HG03175 (cell line): ENCODE results near the gene MPI.
"Not testable (repeated sequence)": the region's sequence is repeated elsewhere in the genome, so short reads cannot be mapped to it uniquely, and the experiment has no call there.

ENCODE experiments used
- ATAC-seq: cut with Tn5 transposase; IDR thresholded peaks from one replicate; pipeline ENCODE4 v1.9.1; 2021; ENCODE audit warnings: mild to moderate bottlenecking, moderate library complexity; ENCODE audit not compliant: unreplicated experiment

The MPI gene

GRCh38 chr15:74924525-74924924 is 34.7 kb downstream of the MPI start:
- ATAC-seq = no peak

DNA sequence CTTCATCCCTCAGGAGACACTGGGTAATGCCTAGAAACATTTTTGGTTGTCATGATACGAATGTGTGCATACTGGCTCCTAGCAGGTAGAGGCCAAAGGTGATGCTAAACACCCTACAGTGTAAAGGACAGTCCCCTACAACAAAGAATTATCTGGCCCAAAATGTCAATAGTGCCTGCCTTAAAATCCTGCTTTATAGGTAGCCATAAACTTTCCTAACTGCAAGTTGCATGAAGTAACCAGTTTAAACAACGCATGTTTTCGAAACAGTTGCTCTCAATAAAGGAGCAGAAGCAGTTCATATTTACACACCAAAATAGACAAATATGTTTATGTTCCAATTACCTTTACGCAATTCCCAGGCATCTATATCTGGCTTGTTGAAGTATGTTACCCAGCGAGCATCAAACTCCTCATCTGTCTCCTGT is 38.9 kb downstream of the MPI start:
- ATAC-seq = no peak

GRCh38 chr15:74933573-74933972 is 43.7 kb downstream of the MPI start:
- no peak for ATAC-seq

GRCh38 chr15:74935193-74935592 is 45.4 kb downstream of the MPI start:
- not testable (repeated sequence) for ATAC-seq

GRCh38 chr15:74937272-74937589 is 47.4 kb downstream of the MPI start:
- ATAC-seq = no peak

DNA sequence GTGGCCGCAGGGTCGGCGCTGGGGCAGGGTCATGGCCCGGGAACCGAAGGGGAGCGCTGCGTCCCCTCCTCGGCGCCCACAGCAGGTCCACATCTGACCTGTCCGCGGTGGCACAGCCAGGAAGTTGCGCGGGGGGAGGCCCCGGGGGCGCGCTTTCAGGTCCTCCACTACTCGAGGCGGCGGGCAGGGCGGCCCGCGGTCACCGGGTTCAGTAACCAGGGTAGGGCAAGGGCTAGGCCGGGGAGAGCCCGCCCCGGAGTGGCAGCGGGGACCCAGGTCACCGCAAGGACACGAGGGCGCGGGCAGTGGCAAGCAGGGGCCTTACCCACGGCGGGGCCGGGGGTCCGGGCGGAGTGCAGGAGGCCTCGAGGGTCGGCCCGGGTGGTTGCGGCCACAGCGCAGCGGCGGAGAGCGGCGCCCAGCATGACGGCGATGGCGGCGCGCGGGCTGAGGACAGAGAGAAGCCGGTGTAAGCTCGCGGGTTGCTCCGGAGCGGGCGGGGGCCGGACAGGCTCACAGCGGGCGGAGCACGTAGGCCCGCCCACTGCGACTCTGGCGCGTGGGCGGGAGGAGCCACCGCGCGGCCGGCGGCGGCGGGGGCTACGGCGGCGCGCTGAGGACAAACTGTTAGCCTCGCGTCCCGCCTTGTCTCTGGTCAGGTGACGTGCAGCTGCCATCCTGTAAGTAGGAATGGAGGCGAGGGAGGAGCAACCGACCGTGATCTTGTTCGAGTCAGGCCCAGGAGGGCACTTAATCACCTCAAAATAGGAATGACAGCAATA is 47.9 kb downstream of the MPI start, which contains the start of gene COX5A:
COX5A (minus strand) TSS at position 484 of the 782 bp plus-strand sequence; CDS start at position 425, 59 bp downstream.
- ATAC-seq = peak; percentile 90

GRCh38 chr15:74950078-74950908 is 60.5 kb downstream of the MPI start:
- no peak for ATAC-seq

GRCh38 chr15:74951006-74951405 is 61.2 kb downstream of the MPI start:
- no peak for ATAC-seq
